NT2/D1 (cell line): ENCODE data around the gene NRCAM.

Experiments
- SUZ12 ChIP-seq: IDR thresholded peaks from 2 replicates; pipeline ENCODE4 v1.6.1; 2011; ENCODE audit not compliant: insufficient read length, insufficient read depth; ENCODE audit errors: extremely low read depth
- YY1 ChIP-seq: IDR thresholded peaks from 2 replicates; pipeline ENCODE4 v1.6.1; 2011; ENCODE audit not compliant: insufficient read length, insufficient read depth
- ZNF274 ChIP-seq: IDR thresholded peaks from 2 replicates; pipeline ENCODE4 v1.6.1; 2011; ENCODE audit warnings: mild to moderate bottlenecking, low read depth, low read length

DNA sequence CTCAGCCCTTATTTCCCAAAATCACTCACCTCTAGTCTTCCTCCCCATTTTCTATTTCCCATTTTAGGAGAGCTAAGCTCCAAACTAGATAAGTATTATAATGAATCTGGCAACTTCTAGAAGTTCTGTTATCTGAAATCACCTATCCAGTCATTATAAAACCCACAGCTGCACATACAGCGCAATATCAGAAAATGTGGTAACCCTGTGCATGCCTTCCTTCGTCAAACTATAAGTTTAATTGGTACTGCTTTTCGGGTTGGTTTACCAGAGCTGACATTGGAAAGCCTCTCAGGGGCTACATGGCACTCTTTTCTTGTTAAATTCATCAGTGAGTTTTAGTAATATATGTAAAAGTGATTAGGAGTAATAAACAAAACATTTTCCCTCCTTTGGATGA is 327.7 kb downstream of the NRCAM start:
- TF ChIP-seq ZNF274: no peak
- no peak for TF ChIP-seq YY1
- no peak for TF ChIP-seq SUZ12
